GM23338 (cell line): ENCODE results near the gene RAB2B. TPM values are rescaled to one million over a fixed set of nuclear protein-coding genes. Genes with fewer than 3 reads are reported as not detected.

Source experiments
- ATAC-seq: fragments of 200-7000 bp; cut with Tn5 transposase; 3 replicates; pipeline ENCODE4 v1.9.1; 2020
- DNase-seq: peaks from one replicate; pipeline ENCODE4 v3.0.0-alpha.2; 2015; ENCODE audit warnings: low spot score
- H2AFZ ChIP-seq: fragments of 200-600 bp; sonication (generic); 2 replicates; pipeline ENCODE4 v1.8.0; 2016; ENCODE audit warnings: antibody characterized with exemption, mild to moderate bottlenecking, moderate library complexity
- H3F3A ChIP-seq: fragments of 200-600 bp; sonication (generic); replicated peaks from 2 replicates; pipeline ENCODE4 v1.8.0; 2017; ENCODE audit warnings: antibody characterized with exemption, mixed run types, low read depth
- H3K27ac ChIP-seq: fragments of 200-600 bp; sonication (generic); 2 replicates; pipeline ENCODE4 v1.6.1; 2016; ENCODE audit warnings: low read depth
- H3K27me3 ChIP-seq: fragments of 200-600 bp; sonication (generic); 2 replicates; pipeline ENCODE4 v1.8.0; 2016; ENCODE audit warnings: mild to moderate bottlenecking, mixed run types, moderate library complexity; ENCODE audit not compliant: insufficient read depth
- H3K36me3 ChIP-seq: fragments of 200-600 bp; sonication (generic); 2 replicates; pipeline ENCODE4 v1.8.0; 2016; ENCODE audit warnings: mild to moderate bottlenecking; ENCODE audit not compliant: insufficient read depth
- H3K4me1 ChIP-seq: fragments of 200-600 bp; sonication (generic); 2 replicates; pipeline ENCODE4 v1.8.0; 2016; ENCODE audit warnings: mild to moderate bottlenecking, moderate library complexity; ENCODE audit not compliant: insufficient read depth
- H3K4me2 ChIP-seq: fragments of 200-600 bp; sonication (generic); 2 replicates; pipeline ENCODE4 v1.7.1; 2017; ENCODE audit warnings: mixed run types
- H3K4me3 ChIP-seq: fragments of 200-600 bp; sonication (generic); 2 replicates; pipeline ENCODE4 v1.6.1; 2016; ENCODE audit warnings: mixed run types
- H3K79me2 ChIP-seq: fragments of 200-600 bp; sonication (generic); replicated peaks from 2 replicates; pipeline ENCODE4 v1.8.0; 2017; ENCODE audit warnings: mild to moderate bottlenecking; ENCODE audit not compliant: insufficient read depth
- H3K9me2 ChIP-seq: fragments of 200-600 bp; sonication (generic); 2 replicates; pipeline ENCODE4 v1.8.0; 2017; ENCODE audit not compliant: insufficient read depth
- H4K20me1 ChIP-seq: fragments of 200-600 bp; sonication (generic); replicated peaks from 2 replicates; pipeline ENCODE4 v1.8.0; 2017; ENCODE audit warnings: mild to moderate bottlenecking; ENCODE audit not compliant: insufficient read depth
- H3K27ac Mint-ChIP-seq: 2 replicates; pipeline ENCODE4 v1.8.0; 2020; ENCODE audit warnings: inconsistent platforms, mild to moderate bottlenecking, moderate library complexity, mixed read lengths
- H3K27me3 Mint-ChIP-seq: 3 replicates; pipeline ENCODE4 v1.8.0; 2022; ENCODE audit warnings: low read depth, mild to moderate bottlenecking, moderate library complexity, mixed read lengths, inconsistent platforms; ENCODE audit not compliant: insufficient read depth, poor library complexity
- H3K36me3 Mint-ChIP-seq: 3 replicates; pipeline ENCODE4 v1.8.0; 2021; ENCODE audit warnings: low read depth, mild to moderate bottlenecking, inconsistent platforms, moderate library complexity, mixed read lengths
- H3K4me1 Mint-ChIP-seq: 3 replicates; pipeline ENCODE4 v1.8.0; 2020; ENCODE audit warnings: mild to moderate bottlenecking, inconsistent platforms, mixed read lengths
- H3K4me3 Mint-ChIP-seq: 3 replicates; pipeline ENCODE4 v1.8.0; 2021; ENCODE audit warnings: moderate library complexity, mild to moderate bottlenecking, inconsistent platforms, mixed read lengths
- H3K9me3 Mint-ChIP-seq: 3 replicates; pipeline ENCODE4 v1.8.0; 2020; ENCODE audit warnings: moderate library complexity, mild to moderate bottlenecking, inconsistent platforms, mixed read lengths
- CREB1 ChIP-seq: fragments of 250-450 bp; sonication (Bioruptor Pico); IDR thresholded peaks from 2 replicates; pipeline ENCODE4 v1.5.0; 2020; ENCODE audit warnings: low read depth, mild to moderate bottlenecking, moderate library complexity
- CTCF ChIP-seq, 2 experiments: fragments of 200-600 bp in 1 of 2; sonication (generic) in 1 of 2; conservative IDR thresholded peaks; 2 replicates each; pipeline versions ENCODE4 v1.5.1 to v1.6.1; 2016 to 2017; ENCODE audit warnings: antibody characterized with exemption in 2 of 2, low read depth in 2 of 2, mild to moderate bottlenecking in 2 of 2, moderate library complexity in 1 of 2
- ETS1 ChIP-seq: IDR thresholded peaks from 2 replicates; pipeline ENCODE4 v1.6.1; 2016; ENCODE audit warnings: antibody characterized with exemption
- EZH2 ChIP-seq: fragments of 200-600 bp; sonication (generic); IDR thresholded peaks from one replicate; pipeline ENCODE4 v1.8.0; 2017; ENCODE audit warnings: antibody characterized with exemption, mild to moderate bottlenecking, low read depth; ENCODE audit not compliant: unreplicated experiment
- EZH2phosphoT487 ChIP-seq: fragments of 200-600 bp; sonication (generic); IDR thresholded peaks from one replicate; pipeline ENCODE4 v1.8.1; 2018; ENCODE audit warnings: antibody characterized with exemption; ENCODE audit not compliant: unreplicated experiment
- JUNB ChIP-seq: IDR thresholded peaks from one replicate; pipeline ENCODE4 v1.6.1; 2016; ENCODE audit warnings: antibody characterized with exemption; ENCODE audit not compliant: unreplicated experiment
- NANOG ChIP-seq: IDR thresholded peaks from 2 replicates; pipeline ENCODE4 v1.6.1; 2016; ENCODE audit warnings: antibody characterized with exemption, borderline replicate concordance
- POLR2AphosphoS5 ChIP-seq: IDR thresholded peaks from 2 replicates; pipeline ENCODE4 v1.6.1; 2016; ENCODE audit warnings: antibody characterized with exemption, low read depth
- STAT1 ChIP-seq: IDR thresholded peaks from one replicate; pipeline ENCODE4 v1.6.1; 2016; ENCODE audit warnings: antibody characterized with exemption; ENCODE audit not compliant: unreplicated experiment
- ZNF114 ChIP-seq: fragments of 250-450 bp; sonication (Bioruptor Pico); IDR thresholded peaks from 2 replicates; pipeline ENCODE4 v1.5.0; 2020; ENCODE audit warnings: mild to moderate bottlenecking, moderate library complexity
- ZNF331 ChIP-seq: fragments of 250-450 bp; sonication (Bioruptor Pico); IDR thresholded peaks from 2 replicates; pipeline ENCODE4 v1.5.0; 2020; ENCODE audit warnings: low read depth, mild to moderate bottlenecking, moderate library complexity
- polyA plus RNA-seq: library from polyadenylated mRNA; unstranded; fragments of >200 nt; fragmentation: Nextera tagmentation; extraction: Ambion mirVana; gene quantifications from 2 replicates; pipeline ENCODE4 v1.2.1, GENCODE V29; 2016
- total RNA-seq: library from RNA; depleted of rRNA; stranded (reverse); fragments of >200 nt; shearing (Covaris generic); gene quantifications from 2 replicates; pipeline ENCODE4 v1.2.3, GENCODE V29; 2014
- TF ChIP-seq, protein P1 (sequence below): IDR thresholded peaks from one replicate; pipeline ENCODE4 v1.6.1; 2018; ENCODE audit warnings: antibody characterized with exemption; ENCODE audit not compliant: unreplicated experiment
- TF ChIP-seq, protein P2 (sequence below): fragments of 250-450 bp; sonication (Bioruptor Pico); IDR thresholded peaks from 2 replicates; pipeline ENCODE4 v1.5.0; 2020; ENCODE audit warnings: mild to moderate bottlenecking, moderate library complexity

The RAB2B gene
- total and polyA plus RNA-seq, 2 experiments from 2014 or later = 12.9 to 29.9 TPM

GRCh38 chr14:21415329-21415728 is 61.4 kb downstream of the RAB2B start:
- no peaks in the 10 kb centered on the region for H3K4me1 Mint-ChIP-seq
- H3K9me3 Mint-ChIP-seq = no peaks in the 10 kb centered on the region; the same call in 2 of the 3 replicates
- H3K9me2 ChIP-seq = no peaks in the 10 kb centered on the region
- no peak overlapping the region for H3K4me3 ChIP-seq
- no peak for DNase-seq
- peaks cover 15% of the 10 kb centered on the region for H4K20me1 ChIP-seq
- ATAC-seq = no peak
- peaks cover 87% of the 10 kb centered on the region for H3K36me3 Mint-ChIP-seq
- no peak overlapping the region for H2AFZ ChIP-seq
- H3K27ac ChIP-seq = no peak overlapping the region
- H3K27ac Mint-ChIP-seq = no peak overlapping the region
- peaks cover 73% of the 10 kb centered on the region for H3K36me3 ChIP-seq
- no peak for TF ChIP-seq STAT1
- TF ChIP-seq ZNF331 (CRISPR knock-in tag) = no peak
- TF ChIP-seq EZH2phosphoT487 = no peak
- TF ChIP-seq CTCF (conservative IDR thresholded peaks at IDR 0.05; ENCODE audit: low read depth in 2 of 2) = no peak
- no peak for TF ChIP-seq ZNF114
- TF ChIP-seq, protein P1, sequence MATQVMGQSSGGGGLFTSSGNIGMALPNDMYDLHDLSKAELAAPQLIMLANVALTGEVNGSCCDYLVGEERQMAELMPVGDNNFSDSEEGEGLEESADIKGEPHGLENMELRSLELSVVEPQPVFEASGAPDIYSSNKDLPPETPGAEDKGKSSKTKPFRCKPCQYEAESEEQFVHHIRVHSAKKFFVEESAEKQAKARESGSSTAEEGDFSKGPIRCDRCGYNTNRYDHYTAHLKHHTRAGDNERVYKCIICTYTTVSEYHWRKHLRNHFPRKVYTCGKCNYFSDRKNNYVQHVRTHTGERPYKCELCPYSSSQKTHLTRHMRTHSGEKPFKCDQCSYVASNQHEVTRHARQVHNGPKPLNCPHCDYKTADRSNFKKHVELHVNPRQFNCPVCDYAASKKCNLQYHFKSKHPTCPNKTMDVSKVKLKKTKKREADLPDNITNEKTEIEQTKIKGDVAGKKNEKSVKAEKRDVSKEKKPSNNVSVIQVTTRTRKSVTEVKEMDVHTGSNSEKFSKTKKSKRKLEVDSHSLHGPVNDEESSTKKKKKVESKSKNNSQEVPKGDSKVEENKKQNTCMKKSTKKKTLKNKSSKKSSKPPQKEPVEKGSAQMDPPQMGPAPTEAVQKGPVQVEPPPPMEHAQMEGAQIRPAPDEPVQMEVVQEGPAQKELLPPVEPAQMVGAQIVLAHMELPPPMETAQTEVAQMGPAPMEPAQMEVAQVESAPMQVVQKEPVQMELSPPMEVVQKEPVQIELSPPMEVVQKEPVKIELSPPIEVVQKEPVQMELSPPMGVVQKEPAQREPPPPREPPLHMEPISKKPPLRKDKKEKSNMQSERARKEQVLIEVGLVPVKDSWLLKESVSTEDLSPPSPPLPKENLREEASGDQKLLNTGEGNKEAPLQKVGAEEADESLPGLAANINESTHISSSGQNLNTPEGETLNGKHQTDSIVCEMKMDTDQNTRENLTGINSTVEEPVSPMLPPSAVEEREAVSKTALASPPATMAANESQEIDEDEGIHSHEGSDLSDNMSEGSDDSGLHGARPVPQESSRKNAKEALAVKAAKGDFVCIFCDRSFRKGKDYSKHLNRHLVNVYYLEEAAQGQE = no peak
- no peak for TF ChIP-seq ETS1
- TF ChIP-seq JUNB = no peak
- TF ChIP-seq, protein P2, sequence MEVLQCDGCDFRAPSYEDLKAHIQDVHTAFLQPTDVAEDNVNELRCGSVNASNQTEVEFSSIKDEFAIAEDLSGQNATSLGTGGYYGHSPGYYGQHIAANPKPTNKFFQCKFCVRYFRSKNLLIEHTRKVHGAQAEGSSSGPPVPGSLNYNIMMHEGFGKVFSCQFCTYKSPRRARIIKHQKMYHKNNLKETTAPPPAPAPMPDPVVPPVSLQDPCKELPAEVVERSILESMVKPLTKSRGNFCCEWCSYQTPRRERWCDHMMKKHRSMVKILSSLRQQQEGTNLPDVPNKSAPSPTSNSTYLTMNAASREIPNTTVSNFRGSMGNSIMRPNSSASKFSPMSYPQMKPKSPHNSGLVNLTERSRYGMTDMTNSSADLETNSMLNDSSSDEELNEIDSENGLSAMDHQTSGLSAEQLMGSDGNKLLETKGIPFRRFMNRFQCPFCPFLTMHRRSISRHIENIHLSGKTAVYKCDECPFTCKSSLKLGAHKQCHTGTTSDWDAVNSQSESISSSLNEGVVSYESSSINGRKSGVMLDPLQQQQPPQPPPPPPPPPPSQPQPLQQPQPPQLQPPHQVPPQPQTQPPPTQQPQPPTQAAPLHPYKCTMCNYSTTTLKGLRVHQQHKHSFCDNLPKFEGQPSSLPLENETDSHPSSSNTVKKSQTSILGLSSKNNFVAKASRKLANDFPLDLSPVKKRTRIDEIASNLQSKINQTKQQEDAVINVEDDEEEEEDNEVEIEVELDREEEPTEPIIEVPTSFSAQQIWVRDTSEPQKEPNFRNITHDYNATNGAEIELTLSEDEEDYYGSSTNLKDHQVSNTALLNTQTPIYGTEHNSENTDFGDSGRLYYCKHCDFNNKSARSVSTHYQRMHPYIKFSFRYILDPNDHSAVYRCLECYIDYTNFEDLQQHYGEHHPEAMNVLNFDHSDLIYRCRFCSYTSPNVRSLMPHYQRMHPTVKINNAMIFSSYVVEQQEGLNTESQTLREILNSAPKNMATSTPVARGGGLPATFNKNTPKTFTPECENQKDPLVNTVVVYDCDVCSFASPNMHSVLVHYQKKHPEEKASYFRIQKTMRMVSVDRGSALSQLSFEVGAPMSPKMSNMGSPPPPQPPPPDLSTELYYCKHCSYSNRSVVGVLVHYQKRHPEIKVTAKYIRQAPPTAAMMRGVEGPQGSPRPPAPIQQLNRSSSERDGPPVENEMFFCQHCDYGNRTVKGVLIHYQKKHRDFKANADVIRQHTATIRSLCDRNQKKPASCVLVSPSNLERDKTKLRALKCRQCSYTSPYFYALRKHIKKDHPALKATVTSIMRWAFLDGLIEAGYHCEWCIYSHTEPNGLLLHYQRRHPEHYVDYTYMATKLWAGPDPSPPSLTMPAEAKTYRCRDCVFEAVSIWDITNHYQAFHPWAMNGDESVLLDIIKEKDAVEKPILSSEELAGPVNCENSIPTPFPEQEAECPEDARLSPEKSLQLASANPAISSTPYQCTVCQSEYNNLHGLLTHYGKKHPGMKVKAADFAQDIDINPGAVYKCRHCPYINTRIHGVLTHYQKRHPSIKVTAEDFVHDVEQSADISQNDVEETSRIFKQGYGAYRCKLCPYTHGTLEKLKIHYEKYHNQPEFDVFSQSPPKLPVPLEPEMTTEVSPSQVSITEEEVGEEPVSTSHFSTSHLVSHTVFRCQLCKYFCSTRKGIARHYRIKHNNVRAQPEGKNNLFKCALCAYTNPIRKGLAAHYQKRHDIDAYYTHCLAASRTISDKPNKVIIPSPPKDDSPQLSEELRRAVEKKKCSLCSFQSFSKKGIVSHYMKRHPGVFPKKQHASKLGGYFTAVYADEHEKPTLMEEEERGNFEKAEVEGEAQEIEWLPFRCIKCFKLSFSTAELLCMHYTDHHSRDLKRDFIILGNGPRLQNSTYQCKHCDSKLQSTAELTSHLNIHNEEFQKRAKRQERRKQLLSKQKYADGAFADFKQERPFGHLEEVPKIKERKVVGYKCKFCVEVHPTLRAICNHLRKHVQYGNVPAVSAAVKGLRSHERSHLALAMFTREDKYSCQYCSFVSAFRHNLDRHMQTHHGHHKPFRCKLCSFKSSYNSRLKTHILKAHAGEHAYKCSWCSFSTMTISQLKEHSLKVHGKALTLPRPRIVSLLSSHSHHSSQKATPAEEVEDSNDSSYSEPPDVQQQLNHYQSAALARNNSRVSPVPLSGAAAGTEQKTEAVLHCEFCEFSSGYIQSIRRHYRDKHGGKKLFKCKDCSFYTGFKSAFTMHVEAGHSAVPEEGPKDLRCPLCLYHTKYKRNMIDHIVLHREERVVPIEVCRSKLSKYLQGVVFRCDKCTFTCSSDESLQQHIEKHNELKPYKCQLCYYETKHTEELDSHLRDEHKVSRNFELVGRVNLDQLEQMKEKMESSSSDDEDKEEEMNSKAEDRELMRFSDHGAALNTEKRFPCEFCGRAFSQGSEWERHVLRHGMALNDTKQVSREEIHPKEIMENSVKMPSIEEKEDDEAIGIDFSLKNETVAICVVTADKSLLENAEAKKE (CRISPR knock-in tag) = no peak
- no peak for TF ChIP-seq EZH2
- TF ChIP-seq CREB1 (CRISPR knock-in tag) = no peak
- TF ChIP-seq POLR2AphosphoS5 = no peak
- TF ChIP-seq NANOG = no peak
- H3K4me3 Mint-ChIP-seq = no peak overlapping the region
- peaks cover 7% of the 10 kb centered on the region for H3K27me3 Mint-ChIP-seq
- H3K4me1 ChIP-seq = no peaks in the 10 kb centered on the region
- H3K79me2 ChIP-seq = 0 out of 2 replicates have a peak, but pooled peaks cover 5% of the 10 kb centered on the region
- H3F3A ChIP-seq = peaks cover 16% of the 10 kb centered on the region; the same call in 1 of the 2 replicates
- H3K4me2 ChIP-seq = no peak overlapping the region
- no peaks in the 10 kb centered on the region for H3K27me3 ChIP-seq
